NCI-H526 (cell line): Measurements from ENCODE around the gene CLIC6.
"Not testable (repeated sequence)": the region's sequence is repeated elsewhere in the genome, so short reads cannot be mapped to it uniquely, and the experiment has no call there.

ENCODE experiments used
- DNase-seq, 2 experiments: peaks; one replicate each; lab custom pipeline; 2025; lab: John Stamatoyannopoulos, UW

Gene CLIC6

GRCh38 chr21:34653522-34653921 lies 15.3 kb upstream of the CLIC6 start:
- no peak for DNase-seq

GRCh38 chr21:34661848-34662247 lies 6.9 kb upstream of the CLIC6 start:
- DNase-seq: no peak

GRCh38 chr21:34667761-34668160 lies 1.0 kb upstream of the CLIC6 start:
- no peak for DNase-seq

- DNase-seq: no peak
Observed at GRCh38 chr21:34669149-34669879, 520 bp downstream of the CLIC6 start.

- not testable (repeated sequence) for DNase-seq
Observed at GRCh38 chr21:34669880-34670219, 1.1 kb downstream of the CLIC6 start.

- DNase-seq: no peak
Observed at GRCh38 chr21:34670220-34670961, 1.6 kb downstream of the CLIC6 start.

- no peak for DNase-seq
Observed at GRCh38 chr21:34670962-34671348, 2.2 kb downstream of the CLIC6 start.

- no peak for DNase-seq
Observed at GRCh38 chr21:34671462-34671861, 2.7 kb downstream of the CLIC6 start.

GRCh38 chr21:34671891-34672290 lies 3.1 kb downstream of the CLIC6 start:
- no peak for DNase-seq

GRCh38 chr21:34673006-34673405 lies 4.2 kb downstream of the CLIC6 start:
- no peak for DNase-seq

GRCh38 chr21:34674468-34674867 lies 5.7 kb downstream of the CLIC6 start:
- no peak for DNase-seq

- no peak for DNase-seq
Observed at GRCh38 chr21:34675871-34676270, 7.1 kb downstream of the CLIC6 start.

- no peak for DNase-seq
Observed at GRCh38 chr21:34679051-34679450, 10.3 kb downstream of the CLIC6 start.

GRCh38 chr21:34684174-34684876 lies 15.5 kb downstream of the CLIC6 start:
- no peak for DNase-seq

- no peak for DNase-seq
Observed at GRCh38 chr21:34687065-34687464, 18.3 kb downstream of the CLIC6 start.

GRCh38 chr21:34687745-34688144 lies 19.0 kb downstream of the CLIC6 start:
- no peak for DNase-seq

GRCh38 chr21:34688145-34688544 lies 19.4 kb downstream of the CLIC6 start:
- DNase-seq: no peak

- DNase-seq: no peak
Observed at GRCh38 chr21:34688715-34689114, 19.9 kb downstream of the CLIC6 start.

GRCh38 chr21:34690041-34690792 lies 21.4 kb downstream of the CLIC6 start:
- peak in 1 of 2 experiments; percentile 34 for DNase-seq

- no peak for DNase-seq
Observed at GRCh38 chr21:34690793-34691175, 22.0 kb downstream of the CLIC6 start.

- DNase-seq: no peak
Observed at GRCh38 chr21:34691390-34692032, 22.7 kb downstream of the CLIC6 start.
